Measurements from ENCODE around the gene SLC66A2.

SLC66A2 gene

DNA sequence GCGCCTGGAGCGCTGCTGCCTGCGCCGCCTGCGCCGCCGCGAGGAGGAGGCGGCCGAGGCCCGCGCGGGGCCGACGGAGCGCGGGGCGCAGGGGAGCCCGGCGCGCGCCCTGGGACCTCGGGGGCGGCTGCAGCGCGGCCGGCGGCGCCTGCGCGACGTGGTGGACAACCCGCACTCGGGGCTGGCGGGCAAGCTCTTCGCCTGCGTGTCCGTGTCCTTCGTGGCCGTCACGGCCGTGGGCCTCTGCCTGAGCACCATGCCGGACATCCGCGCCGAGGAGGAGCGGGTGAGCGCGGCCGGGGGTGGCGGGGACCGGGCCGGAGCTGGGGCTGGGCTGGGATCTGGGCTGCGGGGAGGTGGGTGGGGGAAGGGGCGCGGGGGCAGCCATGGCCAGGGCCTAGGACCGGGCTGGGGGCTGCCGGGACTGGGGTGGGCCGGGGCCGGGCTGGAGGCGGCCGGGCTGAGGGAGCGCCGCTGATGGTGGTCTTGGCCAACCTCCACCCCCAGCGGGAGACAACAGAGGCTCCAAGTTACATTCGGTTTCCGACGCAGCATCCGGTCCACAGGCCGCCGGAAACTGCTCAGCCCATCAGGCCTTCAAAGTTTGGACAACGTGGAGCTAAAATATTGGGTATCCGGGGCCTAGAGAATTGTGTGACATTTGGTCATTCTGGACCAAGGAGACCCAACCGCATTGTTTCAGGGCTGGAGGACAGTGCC, 87.3 kb downstream of the SLC66A2 start:
- FAIRE-seq, result no peak

DNA sequence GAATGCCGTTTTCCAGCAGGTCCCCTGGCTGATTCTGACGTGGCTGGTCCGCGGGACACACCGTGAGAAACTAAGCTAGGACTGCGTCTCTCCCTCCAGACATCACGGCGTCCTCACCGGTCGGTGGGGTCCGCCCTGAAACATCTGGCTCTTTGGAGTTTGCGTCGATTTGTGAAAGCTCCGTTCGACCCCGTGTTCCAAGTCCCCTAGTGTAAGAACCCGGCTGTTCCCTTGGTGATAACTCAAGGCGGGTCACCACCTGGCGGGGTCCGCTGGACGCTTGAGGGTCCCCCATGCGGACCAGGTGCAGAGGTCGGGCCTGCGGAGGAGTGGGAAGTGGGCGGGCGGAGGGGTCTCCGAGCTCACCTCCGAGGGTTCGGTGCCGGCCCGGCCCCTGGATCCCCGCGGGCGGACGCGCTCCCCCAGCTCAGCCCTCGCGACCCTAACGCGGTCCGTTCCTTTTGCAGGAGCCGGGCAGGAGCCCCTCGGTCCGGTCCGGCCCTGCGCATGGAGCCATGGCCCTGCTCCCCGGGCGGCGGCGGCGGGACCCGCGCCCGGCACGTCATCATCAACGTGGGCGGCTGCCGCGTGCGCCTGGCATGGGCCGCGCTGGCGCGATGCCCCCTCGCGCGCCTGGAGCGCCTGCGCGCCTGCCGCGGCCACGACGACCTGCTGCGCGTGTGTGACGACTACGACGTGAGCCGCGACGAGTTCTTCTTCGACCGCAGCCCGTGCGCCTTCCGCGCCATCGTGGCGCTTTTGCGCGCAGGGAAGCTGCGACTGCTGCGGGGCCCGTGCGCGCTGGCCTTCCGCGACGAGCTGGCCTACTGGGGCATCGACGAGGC, 88.1 kb downstream of the SLC66A2 start:
- no peak for FAIRE-seq

DNA sequence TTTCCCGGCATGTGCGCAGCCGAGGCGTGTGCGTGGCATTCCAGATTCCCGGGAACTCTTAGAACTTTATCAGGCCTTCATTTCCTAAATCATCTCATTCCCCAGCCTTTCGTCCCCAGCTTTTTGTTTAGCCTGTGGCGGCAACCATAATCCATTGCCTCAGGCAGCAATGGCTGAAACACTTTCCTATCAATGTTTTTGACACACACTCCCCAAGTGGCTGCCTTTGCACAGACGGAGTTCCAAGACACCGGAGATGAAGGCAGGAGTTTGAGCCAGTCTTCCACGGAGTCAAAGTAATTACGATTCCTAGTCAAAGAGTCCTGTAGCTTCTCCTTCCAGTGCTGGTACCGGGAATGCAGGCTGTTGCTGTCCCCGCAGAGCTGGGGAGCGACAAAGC, 88.9 kb downstream of the SLC66A2 start:
- no peak for FAIRE-seq

DNA sequence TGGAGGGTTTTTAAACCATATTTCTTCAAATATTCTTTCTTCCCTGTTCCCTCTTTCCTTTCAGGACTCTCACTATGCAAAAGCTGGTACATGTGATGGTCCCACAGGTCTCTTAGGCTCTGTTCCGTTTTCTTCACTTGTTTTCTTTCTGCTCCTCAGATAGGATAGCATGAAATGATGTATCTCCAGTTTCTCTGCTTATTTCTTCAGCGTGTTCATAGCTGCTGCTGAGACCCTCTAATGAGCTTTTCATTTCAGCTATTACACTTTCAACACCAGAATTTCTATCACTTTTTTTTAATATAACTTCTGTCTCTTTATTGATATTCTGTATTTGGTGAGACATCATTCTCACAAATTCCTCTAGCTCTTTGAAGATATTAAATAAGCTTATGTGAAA, 89.8 kb downstream of the SLC66A2 start:
- FAIRE-seq, result no peak

DNA sequence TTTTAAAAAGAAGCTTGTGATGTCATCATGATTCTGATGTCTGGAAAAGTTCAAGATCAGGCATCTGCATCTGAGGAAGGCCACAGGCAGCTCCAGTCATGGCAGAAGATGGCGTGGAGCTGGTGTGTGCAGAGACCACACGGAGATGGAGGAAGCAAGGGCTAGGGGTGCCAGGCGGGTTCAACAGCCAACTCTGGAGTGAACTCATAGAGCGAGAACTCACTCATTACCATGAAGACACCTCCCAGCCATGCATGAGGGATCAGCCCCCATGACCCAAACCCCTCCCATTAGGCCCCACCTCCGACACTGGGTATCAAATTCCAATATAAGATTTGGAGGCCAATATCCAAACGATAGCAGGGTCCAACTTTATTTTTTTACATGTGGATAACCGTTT, 92.1 kb downstream of the SLC66A2 start:
- FAIRE-seq, result no peak

DNA sequence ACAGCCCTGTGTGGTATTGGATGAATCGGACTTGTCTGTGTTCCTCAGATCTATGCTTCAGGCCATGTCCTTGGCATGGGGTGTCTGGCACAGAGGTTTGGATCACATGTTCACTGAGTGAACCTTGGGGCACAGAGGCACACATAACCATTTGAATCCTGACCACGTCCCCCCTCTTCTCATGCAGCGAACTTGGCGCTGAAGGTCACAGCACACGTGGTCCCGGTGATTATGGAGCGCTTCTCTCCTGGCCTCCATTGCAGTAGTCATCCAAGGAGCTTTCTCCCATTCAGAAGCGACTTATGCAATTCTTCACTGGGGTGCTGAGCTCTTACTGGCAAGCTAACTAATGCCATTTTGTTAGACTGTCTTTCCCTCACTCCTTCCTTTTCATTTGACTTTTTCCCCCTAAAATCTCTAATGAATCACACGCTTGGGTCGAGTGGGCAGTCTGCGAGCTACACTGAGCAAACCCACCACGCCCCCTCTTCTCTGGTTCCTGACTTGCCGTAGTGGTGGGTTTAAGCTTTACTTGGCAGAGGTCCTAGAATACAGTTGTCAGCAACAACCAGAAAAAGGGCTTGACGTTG, 94.3 kb downstream of the SLC66A2 start:
- no peak for FAIRE-seq

DNA sequence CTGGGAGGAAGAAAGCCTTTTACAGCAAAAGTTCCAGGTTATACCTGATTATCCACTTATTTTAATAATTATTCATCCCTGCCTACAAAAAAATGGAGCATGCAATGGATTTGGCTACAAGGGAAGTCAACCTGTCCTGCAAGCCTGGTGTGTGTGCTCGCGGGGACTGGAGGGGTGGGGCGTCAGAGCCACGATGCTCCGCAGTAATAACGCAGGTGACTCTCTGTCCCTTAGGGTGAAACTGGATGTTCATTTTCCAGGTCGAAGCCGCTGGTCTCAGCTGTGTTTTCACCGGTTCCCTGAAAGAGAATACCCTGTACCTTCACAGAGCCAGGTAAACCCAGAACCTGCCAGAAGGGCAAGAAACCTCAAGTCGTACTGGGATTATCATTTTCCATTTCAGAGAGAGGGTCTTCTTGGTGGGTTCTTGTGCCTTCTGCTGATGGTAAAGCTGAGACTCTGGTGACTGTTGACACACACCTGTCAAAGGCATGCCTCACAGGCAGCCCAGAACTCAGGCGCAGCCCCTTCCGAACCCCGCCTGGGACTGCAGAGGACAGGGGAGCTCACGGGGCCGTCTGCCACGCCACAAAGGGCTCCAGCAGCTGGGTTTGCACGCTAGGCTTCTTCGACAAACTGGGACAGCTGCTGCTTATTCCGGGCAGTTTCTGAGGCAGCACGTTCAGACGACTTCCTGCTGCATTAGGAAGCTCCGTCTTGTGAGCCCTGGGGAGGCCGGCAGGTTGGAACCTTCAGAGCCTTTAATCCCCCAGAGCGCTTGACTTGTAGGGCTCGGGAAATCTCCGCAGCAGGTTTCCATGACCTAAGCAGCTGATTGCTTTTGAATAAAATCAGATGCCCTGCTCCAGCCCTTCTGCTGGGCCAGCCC, 95.1 kb downstream of the SLC66A2 start:
- no peak for FAIRE-seq

DNA sequence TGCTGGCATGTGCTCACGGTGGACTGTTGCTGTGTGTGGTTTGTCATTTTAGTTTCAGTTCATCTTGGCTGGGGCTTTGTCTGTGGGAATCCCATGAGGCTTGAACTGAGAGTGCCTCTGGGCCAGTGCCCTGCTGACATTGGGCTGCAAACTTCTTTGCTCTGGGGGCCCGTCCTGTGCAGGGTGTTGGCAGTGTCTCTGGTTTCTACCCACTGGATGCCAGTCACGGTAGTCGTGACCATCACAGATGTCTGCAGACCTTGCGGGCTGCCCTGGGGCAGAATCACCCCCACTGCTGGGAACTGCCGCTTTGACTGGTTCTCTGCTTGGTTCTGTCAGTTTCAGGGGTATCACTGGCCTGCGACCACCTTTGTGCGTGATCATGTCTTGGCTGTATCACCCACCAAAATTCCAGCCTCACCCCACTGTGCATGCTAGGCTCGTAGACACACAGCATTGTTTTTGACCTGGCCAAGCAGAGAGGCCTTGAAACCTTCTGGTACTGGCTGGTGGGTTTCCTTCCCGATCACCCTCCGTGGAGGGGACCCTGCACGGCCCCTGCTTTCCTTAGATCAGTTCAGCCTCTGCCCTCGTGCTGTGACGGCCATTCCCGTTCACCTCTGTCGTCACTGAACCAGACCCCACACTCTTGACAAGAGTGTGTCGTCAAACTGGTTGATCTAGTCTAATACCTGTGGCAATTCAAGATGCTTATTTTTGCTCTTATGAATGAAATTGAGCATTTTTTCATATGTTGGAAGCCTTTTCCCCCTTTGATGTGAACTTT, 96.1 kb downstream of the SLC66A2 start:
- no peak for FAIRE-seq

DNA sequence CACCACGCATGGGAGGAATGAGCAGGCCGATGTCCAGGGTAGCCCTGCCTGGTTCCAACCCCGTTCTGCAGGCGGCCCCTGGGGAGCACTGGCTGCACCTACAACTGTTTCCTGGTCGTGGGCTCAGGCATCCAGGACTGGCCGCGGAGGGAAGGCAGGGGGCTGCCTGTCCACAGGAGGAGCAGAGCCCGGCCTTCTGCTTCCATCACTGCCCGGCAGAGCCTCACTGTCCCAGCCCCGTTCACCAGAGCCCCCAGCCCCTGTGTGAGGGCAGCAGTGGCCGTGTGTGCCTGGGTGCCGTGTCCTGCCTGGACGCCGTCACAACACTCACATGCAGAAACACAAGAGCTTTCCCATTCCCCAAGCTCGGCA, 97.5 kb downstream of the SLC66A2 start:
- no peak for FAIRE-seq

DNA sequence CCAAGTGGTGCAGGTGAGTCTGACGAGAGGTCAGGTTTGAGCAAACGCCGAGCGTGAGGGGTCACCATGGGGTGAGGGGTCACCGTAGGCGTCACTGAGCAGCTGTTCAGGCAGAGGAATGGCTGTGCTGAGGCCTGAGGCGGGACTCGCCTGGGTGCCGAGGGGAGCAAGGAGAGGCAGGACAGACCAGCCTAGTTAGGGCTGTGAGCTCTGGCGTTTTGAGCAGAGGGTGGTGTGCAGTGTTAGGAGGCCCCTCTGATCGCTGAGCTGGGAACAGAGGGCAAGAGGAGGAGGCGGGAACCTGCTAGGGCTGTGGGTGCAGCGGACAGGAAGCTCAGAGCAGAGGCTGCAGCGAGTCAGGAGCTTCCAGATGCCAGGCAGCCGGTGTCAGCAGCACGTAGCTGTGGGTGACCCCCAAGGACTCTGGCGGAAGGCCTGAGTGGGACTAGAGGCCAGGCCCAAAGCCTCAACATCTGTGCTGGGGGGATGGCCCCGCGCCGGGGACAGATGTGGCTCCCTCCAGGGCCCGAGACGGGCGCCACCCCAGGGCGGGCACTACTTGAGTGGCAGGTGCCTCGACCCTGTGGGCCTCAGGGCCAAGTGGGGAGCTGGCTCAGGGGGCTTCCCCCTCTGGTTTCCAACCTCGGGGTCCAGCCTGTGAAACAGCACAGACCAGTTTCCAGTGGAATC, 98.0 kb downstream of the SLC66A2 start:
- FAIRE-seq, result no peak

DNA sequence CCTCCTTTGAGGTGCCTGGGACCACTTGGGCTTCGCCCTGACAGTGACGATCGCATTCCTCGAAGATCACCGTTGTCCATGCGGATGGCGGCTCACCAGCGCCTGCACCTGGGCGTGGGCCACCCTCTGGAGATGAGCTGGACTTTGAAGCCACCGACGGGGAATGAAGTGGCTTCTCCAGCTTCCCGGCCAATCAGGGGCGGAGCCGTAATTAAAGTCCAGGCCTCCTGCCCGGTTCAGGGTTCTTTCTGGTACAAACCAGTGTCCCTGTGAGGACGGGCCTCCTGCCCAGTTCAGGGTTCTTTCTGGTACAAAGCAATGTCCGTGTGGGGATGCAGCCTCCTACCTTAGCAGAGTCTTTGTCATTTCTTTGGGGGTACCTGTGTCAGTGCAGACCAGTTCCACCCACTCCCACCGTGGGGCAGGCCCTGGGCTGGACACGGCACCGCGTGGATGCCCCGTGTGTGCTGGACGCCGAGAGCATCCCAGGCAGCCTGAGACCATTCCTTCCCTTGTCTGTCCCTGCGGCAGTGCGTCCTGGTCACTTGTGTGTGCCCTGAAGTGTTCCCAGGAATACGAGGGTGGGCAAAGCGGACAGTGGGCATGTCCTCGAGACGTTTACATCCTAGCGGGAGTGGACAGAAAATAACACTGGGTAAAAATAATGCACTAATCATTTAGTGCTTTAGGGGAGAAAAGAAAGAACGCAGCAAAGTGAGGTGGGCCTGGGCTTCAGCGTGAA, 98.7 kb downstream of the SLC66A2 start:
- no peak for FAIRE-seq
